ENCODE data around the gene BTN2A1.
A peak's percentile ranks its signal among the peaks of the same experiment; 100 is the strongest.
"Not testable (repeated sequence)": the region's sequence is repeated elsewhere in the genome, so short reads cannot be mapped to it uniquely, and the experiment has no call there.

Gene BTN2A1

GRCh38 chr6:26432627-26433201, 25.0 kb upstream of the BTN2A1 start:
- no peak for DNase-seq (ENCODE audit: low read depth in 2 of 3, low spot score in 1 of 3)

- not testable (repeated sequence) for DNase-seq (ENCODE audit: low read depth in 2 of 3, low spot score in 1 of 3)
Measured at GRCh38 chr6:26433680-26434079, 24.1 kb upstream of the BTN2A1 start.

DNA sequence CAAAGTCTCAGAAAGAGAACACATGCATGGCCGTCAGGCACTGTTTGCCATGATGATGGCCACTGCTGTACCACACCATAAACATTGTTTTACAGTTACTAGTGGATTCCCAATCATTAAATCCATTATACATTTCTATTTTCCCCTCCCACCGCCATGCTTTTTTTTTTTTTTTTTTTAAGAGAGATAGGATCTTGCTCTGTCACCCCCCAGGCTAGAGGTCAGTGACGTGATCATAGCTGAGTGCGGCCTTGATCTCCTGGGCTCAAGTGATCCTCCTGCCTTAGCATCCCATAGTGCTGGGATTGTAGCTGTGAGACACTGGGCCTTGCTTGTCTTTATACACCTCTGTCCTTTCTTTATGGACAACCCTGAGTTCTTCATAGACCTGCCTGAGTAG, 21.7 kb upstream of the BTN2A1 start:
- DNase-seq (ENCODE audit: low read depth in 2 of 3, low spot score in 1 of 3) = no peak

GRCh38 chr6:26437550-26437949, 20.2 kb upstream of the BTN2A1 start:
- no peak for DNase-seq (ENCODE audit: low read depth in 2 of 3, low spot score in 1 of 3)

GRCh38 chr6:26438000-26438399, 19.8 kb upstream of the BTN2A1 start:
- DNase-seq (ENCODE audit: low read depth in 2 of 3, low spot score in 1 of 3) = no peak

- DNase-seq (ENCODE audit: low read depth in 2 of 3, low spot score in 1 of 3) = no peak
Measured at GRCh38 chr6:26439151-26440125, 18.3 kb upstream of the BTN2A1 start.

DNA sequence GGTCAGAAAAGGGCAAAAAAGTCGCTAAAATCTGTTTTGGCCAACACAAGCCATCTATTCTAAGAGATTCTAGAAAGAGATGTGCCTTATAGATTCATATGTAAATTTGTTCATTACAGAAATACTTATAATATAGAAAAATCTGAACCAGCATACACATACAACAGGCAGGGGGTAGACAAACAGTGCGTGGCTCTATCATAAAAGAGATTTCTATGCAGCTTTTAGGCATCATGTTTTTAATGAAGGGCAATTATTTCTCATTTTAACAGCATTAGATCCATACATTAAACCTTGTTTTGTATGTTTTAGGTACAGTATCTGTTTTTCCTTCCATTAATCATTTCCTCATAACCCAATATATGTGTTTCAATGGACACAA, 16.8 kb upstream of the BTN2A1 start:
- no peak for DNase-seq (ENCODE audit: low read depth in 2 of 3, low spot score in 1 of 3)

DNA sequence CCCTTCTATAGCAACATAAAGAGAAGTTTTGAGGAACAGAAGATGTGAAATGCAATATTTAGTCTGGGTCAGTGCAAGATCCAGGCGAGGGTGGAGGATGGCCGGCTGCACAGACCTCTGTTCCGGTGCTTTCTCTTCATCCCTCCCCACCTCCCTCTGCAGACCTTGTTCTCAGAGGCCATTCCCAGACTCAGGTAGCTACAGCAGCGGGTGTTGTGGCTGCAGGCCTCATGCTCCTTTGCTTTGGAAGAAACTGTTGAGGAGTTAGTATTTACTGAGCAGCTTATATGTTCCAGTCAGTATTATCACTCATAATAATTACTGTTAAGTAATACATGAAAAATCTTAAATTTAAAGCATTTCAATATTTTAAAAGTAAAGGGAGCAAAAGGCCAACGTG, 15.8 kb upstream of the BTN2A1 start:
- no peak for DNase-seq (ENCODE audit: low read depth in 2 of 3, low spot score in 1 of 3)

DNA sequence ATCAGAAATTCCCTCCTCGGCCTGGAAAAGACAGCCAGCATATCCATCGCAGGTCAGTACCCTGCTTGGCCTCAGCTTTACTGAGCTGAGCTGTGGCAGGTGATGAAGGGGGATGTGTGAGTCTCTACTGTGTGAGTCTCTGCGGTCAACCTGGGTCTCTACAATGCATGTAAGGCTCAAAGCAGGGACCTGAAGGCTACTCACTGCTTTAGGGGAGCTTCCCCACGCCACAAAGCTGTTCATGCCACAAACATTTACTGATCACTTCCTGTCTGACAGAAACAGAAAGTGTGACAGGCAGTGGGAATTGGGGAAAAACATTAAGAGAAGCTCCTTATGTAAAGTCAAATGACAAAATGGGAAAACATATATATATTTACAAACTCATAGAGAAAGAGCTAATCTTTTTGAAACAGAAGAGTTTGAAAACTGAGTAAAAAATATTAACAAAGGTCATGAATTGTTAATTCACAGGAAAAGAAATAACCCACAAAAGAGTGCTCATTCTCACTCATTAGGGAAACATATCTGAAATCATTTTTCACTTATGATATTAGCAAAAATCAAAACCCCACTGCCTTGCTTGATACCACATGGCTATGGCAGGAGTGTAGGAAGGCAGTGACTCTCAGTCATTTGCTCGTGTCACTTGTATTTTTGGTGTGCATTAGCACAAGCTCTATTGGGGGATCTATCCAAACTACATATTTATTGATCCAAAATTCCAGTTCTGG, 11.7 kb upstream of the BTN2A1 start:
- peak in 1 of 3 donors; percentile 41 for DNase-seq (ENCODE audit: low read depth in 2 of 3, low spot score in 1 of 3)

- DNase-seq (ENCODE audit: low read depth in 2 of 3, low spot score in 1 of 3) = no peak
Measured at GRCh38 chr6:26447257-26447656, 10.5 kb upstream of the BTN2A1 start.

- no peak for DNase-seq (ENCODE audit: low read depth in 2 of 3, low spot score in 1 of 3)
Measured at GRCh38 chr6:26450240-26450639, 7.5 kb upstream of the BTN2A1 start.

DNA sequence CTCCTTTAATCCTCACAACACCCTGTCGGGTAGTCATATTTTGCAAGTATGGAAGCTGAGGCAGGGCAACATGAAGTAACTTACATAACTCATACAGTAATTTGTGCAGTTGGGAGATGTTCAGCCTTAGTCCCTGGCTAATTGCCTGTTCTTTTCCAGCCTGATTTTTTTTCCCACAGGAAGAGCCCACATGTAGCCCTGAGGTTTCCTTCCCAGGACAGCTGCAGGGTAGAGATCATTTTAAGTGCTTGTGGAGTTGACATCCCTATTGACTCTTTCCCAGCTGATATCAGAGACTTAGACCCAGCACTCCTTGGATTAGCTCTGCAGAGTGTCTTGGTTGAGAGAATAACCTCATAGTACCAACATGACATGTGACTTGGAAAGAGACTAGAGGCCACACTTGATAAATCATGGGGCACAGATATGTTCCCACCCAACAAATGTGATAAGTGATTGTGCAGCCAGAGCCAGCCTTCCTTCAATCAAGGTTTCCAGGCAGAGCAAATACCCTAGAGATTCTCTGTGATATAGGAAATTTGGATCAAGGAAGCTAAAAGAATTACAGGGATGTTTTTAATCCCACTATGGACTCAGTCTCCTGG, 5.0 kb upstream of the BTN2A1 start:
- DNase-seq (ENCODE audit: low read depth in 2 of 3, low spot score in 1 of 3) = no peak

GRCh38 chr6:26454631-26455030, 3.1 kb upstream of the BTN2A1 start:
- no peak for DNase-seq (ENCODE audit: low read depth in 2 of 3, low spot score in 1 of 3)

- no peak for DNase-seq (ENCODE audit: low read depth in 2 of 3, low spot score in 1 of 3)
Measured at GRCh38 chr6:26455357-26455970, 2.3 kb upstream of the BTN2A1 start.

DNA sequence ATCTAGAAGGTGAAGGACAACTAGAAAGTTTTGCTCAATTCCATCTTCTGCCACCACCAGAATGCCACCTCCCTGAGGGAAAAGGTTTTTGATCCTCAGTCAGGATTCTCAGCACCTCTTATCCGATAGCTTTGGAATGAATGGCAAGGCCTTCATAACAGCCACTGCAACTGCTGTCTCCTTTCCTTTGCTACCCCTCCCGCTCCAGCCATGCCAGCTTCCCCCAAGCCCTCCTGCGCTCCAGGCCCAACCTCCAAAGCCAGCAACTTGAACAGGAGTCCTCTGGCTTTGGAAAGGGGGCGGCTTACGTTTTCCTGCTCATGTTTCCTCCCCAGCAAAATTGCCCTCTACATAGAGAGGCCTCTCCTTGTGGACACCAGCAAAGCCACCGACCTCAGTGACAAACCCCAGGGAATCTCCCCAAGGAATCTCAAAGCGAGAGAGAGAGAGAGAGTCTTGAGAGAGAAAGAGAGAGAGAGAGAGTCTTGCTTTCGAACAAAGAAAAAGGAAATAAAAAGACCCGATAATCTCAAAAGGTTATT, 420 bp upstream of the BTN2A1 start:
- DNase-seq (ENCODE audit: low read depth in 2 of 3, low spot score in 1 of 3) = no peak

DNA sequence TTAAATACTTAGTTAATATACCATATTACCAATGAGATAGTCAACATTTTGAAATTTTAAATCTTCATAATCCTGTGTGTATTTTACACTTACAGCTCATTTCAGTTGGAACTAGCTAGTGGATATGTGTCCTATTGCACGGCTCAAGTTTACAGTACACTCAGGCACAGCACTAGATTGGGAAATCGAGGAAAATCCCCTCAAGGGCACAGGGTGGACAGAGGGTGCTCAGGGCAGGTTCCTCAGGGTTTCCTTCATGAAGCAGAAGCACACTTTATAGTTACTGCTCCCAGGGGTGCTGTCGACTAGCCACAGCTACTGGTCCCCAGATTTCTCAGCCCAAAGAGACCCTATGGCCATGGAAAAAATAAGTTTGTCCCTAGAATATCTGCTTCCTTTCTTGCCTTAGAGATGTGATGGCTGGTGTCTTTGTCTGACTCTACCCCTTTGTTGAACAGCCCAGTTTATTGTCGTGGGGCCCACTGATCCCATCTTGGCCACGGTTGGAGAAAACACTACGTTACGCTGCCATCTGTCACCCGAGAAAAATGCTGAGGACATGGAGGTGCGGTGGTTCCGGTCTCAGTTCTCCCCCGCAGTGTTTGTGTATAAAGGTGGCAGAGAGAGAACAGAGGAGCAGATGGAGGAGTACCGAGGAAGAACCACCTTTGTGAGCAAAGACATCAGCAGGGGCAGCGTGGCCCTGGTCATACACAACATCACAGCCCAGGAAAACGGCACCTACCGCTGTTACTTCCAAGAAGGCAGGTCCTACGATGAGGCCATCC, 1.5 kb downstream of the BTN2A1 start:
- no peak for DNase-seq (ENCODE audit: low read depth in 2 of 3, low spot score in 1 of 3)

- DNase-seq (ENCODE audit: low read depth in 2 of 3, low spot score in 1 of 3) = not testable (repeated sequence)
Measured at GRCh38 chr6:26461353-26461752, 3.6 kb downstream of the BTN2A1 start.

DNA sequence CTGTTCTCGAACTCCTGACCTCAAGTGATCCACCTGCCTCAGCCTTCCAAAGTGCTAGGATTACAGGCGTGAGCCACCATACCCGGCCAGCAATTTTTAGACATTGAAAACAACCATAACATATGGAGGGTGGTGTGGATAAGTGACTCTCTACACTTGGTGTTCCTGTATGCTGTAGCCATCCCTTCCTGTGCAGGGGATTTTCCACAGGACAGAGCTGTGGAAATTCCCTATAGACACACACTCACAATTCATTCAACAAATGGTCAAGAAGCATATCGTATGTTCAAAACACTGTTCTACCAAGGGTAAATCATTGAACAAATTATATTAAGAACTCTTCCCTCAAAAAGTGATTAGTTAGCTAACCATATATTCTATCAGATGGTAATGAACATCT, 6.3 kb downstream of the BTN2A1 start:
- DNase-seq (ENCODE audit: low read depth in 2 of 3, low spot score in 1 of 3) = no peak

DNA sequence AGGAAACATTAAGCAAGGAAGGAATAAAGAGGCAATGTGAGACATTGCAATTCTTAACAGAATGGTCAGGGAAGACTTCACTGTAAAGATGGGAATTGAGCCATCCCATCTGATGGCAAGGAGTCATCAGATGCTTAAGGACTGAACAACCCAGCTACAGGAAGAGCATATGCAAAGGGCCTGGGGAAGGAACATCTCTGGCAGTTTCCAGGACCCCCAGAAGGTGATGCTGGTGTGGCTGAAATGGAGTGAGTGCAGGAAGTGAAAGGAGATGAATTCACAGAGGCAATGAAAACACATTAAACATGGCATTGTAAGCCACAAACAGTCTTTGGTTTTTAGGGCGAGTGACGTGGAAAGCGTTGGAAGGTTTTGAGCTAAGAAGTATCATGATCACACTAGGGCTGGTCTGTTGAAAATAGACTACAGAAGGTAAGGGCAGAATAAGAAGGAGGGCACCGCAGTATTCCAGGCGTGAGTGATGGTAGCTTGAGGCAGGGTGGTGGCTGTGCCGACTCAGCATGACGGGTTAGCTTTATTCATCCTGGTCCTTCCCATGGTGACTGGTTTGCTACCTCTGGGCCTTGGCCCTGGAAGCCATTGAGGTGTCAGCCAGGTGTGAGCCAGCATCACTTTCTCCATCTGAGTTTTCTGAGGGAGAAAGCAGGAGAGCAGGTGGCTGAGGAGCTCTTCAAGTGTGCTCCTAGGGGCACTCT, 6.8 kb downstream of the BTN2A1 start:
- no peak for DNase-seq (ENCODE audit: low read depth in 2 of 3, low spot score in 1 of 3)

All from stimulated activated CD4-positive, alpha-beta T cell treated with anti-CD3 and anti-CD28 coated beads, Interleukin-12 subunit alpha, Interleukin-12 subunit beta, amount 100 ng/mL, for 48 hours (primary cell).